ENCODE data around the gene WFDC10B. TPM values are rescaled to one million over a fixed set of nuclear protein-coding genes. Genes with fewer than 3 reads are reported as not detected.
"Not testable (repeated sequence)": the region's sequence is repeated elsewhere in the genome, so short reads cannot be mapped to it uniquely, and the experiment has no call there.

Gene WFDC10B
- total and polyA plus RNA-seq, 12 donors: not detected

DNA sequence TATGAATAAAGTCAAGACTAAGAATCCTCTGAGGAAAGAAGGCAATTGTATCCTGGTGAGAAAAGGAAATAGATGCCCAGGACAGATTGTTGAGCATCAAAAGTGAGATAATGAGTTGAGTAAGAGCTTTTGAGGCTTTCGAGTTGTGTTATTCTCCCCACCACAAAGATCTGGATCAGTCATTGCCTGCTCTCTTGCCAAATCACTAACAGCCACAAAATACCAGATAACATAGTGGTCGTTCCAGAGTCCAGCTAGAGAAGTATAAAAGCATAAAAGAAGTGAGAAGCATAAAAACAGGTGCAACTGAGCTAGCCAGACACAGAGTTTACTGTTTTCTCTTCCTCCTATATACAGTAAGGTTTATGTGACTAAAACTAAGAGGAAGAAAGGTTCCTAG is 22.2 kb upstream of the WFDC10B start:
- peaks cover 0 to 23% (median 8%) of the 10 kb centered on the region in 11 donors for H3K9me3 ChIP-seq
- no peak overlapping the region for H3K4me3 ChIP-seq
- peaks cover 0 to 10% (median 4%) of the 10 kb centered on the region in 7 donors for H3K27me3 ChIP-seq
- no peaks in the 10 kb centered on the region for H3K4me1 ChIP-seq
- TF ChIP-seq, protein P1, sequence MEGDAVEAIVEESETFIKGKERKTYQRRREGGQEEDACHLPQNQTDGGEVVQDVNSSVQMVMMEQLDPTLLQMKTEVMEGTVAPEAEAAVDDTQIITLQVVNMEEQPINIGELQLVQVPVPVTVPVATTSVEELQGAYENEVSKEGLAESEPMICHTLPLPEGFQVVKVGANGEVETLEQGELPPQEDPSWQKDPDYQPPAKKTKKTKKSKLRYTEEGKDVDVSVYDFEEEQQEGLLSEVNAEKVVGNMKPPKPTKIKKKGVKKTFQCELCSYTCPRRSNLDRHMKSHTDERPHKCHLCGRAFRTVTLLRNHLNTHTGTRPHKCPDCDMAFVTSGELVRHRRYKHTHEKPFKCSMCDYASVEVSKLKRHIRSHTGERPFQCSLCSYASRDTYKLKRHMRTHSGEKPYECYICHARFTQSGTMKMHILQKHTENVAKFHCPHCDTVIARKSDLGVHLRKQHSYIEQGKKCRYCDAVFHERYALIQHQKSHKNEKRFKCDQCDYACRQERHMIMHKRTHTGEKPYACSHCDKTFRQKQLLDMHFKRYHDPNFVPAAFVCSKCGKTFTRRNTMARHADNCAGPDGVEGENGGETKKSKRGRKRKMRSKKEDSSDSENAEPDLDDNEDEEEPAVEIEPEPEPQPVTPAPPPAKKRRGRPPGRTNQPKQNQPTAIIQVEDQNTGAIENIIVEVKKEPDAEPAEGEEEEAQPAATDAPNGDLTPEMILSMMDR (IDR thresholded peaks at IDR 0.05): no peak
- 46 to 59% methylated on average over 2 of the region's 2 CpGs for WGBS, 2 donors
- no peaks in the 10 kb centered on the region for H3K36me3 ChIP-seq
- intact Hi-C loops (cut with DNase I): no loop called here
- ATAC-seq (no peak), DNase-seq (no peak)
- no peak overlapping the region for H3K27ac ChIP-seq

DNA sequence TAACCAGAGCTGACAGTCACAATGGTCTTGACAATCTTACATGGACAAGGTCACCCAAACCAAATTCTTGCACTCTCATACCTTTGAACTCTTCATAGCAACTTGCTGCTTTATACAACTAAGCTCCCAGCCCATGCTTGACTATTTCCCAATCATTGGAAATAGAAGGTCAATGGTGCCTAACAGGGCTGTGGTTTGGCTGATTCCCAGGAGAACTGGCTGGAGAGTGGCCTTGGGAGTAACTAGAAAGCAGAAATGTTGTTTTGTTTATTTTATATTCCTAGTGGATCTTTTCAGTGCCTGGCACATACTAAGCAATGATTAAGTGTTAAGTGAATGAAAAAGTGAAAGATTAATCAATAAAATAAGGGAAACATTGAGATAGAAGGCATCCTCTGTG is 20.3 kb upstream of the WFDC10B start:
- H3K27ac ChIP-seq: no peak overlapping the region
- ATAC-seq: no peak
- H3K36me3 ChIP-seq: no peaks in the 10 kb centered on the region
- H3K27me3 ChIP-seq: peaks cover 0 to 15% (median 4%) of the 10 kb centered on the region in 7 donors
- H3K9me3 ChIP-seq: peaks cover 0 to 7% (median 0%) of the 10 kb centered on the region in 11 donors
- TF ChIP-seq, protein P1 (IDR thresholded peaks at IDR 0.05): no peak
- no peak for DNase-seq
- H3K4me3 ChIP-seq: no peak overlapping the region
- intact Hi-C loops (cut with DNase I): no loop called here
- H3K4me1 ChIP-seq: no peaks in the 10 kb centered on the region

DNA sequence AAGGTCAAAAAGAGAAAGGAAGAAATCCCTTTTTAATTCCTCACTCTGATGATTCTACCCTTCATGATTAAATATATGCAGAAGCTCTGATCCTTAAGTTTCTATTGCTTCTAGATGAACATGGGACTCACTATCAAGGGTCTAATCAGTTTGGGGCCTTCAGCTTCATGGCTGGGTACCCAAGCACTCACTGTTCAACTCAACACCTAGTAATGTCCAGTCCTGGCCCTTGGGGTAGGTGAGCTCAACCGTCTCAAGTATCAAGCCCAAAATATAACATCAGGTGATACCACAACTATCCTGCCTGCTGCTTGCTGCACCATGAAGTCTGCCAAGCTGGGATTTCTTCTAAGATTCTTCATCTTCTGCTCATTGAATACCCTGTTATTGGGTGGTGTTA is 17.2 kb upstream of the WFDC10B start, which contains the start of gene SPINT4:
Gene SPINT4, plus strand, starts transcription at position 301 of the 400 bp plus-strand sequence. Its CDS starts 21 bp downstream, at position 322.
- TF ChIP-seq, protein P1 (IDR thresholded peaks at IDR 0.05): no peak
- Histone ChIP-seq H3K4me1 (no peaks in the 10 kb centered on the region), H3K27ac (no peak within 1 kb of the TSS), H3K4me3 (no peak within 1 kb of the TSS), H3K9me3 (peaks cover 0 to 10% (median 0%) of the 10 kb centered on the region in 11 donors), H3K27me3 (peaks cover 0 to 18% (median 4%) of the 10 kb centered on the region in 7 donors), H3K36me3 (no peaks in the 10 kb centered on the region)
- ATAC-seq (no peak), DNase-seq (no peak)
- WGBS, 2 donors: 70 to 84% methylated on average over 1 of the region's 1 CpG
- intact Hi-C loops (cut with DNase I): no loop called here

DNA sequence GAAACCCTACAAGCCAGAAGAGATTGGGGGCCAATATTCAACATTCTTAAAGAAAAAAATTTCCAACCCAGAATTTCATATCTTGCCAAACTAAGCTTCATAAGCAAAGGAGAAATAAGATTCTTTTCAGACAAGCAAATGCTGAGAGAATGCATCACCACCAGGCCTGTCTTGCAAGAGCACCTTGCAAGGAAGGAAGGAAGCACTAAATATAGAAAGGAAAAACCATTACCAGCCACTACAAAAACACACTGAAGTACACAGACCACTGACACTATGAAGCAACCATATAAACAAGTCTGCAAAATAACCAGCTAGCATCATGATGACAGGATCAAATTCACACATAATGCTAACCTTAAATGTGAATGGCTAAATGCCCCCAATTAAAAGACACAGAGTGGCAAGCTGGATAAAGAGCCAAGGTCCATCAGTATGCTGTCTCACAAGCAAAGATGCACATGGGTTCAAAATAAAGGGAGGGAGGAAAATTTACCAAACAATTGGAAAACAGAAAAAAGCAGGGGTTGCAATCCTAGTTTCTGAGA is 11.4 kb upstream of the WFDC10B start:
- ATAC-seq; DNase-seq; intact Hi-C loops (cut with DNase I); H3K27ac ChIP-seq; H3K36me3 ChIP-seq; H3K4me1 ChIP-seq; H3K4me3 ChIP-seq: not testable (repeated sequence)
- H3K27me3 ChIP-seq: peaks cover 0 to 20% (median 6%) of the 10 kb centered on the region in 7 donors
- H3K9me3 ChIP-seq: peaks cover 0 to 15% (median 0%) of the 10 kb centered on the region in 11 donors

DNA sequence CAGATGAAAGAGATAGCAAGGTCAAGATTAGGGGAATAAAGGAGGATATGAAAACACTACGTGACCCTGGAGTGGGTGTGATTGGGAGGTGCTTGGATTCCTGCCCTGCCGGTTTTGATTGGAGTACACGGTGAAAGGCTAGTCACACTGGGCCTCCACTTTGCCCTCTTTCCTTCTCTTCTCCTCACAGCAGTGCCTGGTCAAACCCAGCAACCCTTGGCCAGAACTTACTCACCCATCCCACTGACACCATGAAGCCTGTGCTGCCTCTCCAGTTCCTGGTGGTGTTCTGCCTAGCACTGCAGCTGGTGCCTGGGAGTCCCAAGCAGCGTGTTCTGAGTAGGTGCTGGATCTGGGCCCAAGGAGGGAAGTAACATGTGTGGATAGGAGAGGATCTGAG is 2.9 kb downstream of the WFDC10B start, which contains the start of gene WFDC13:
Gene WFDC13, plus strand, starts transcription at position 166 of the 400 bp plus-strand sequence. Its CDS starts 86 bp downstream, at position 252.
- DNase-seq: no peak
- WGBS, 2 donors: 70 to 71% methylated on average over 4 of the region's 4 CpGs
- intact Hi-C loops (cut with DNase I): no loop called here

More for the DNA sequence above, 2.9 kb downstream of the WFDC10B start, which contains the start of gene WFDC13:
- no peaks in the 10 kb centered on the region for H3K9me3 ChIP-seq
- no peaks in the 10 kb centered on the region for H3K36me3 ChIP-seq
- no peak for ATAC-seq
- H3K4me3 ChIP-seq: no peak within 1 kb of the TSS
- no peak within 1 kb of the TSS for H3K27ac ChIP-seq
- peaks cover 0 to 3% (median 0%) of the 10 kb centered on the region in 7 donors for H3K27me3 ChIP-seq
- TF ChIP-seq, protein P1 (IDR thresholded peaks at IDR 0.05): no peak
- H3K4me1 ChIP-seq: no peaks in the 10 kb centered on the region
